Adrenal gland (tissue), 12 donors: ENCODE measurements around the gene HCFC1. TPM values are rescaled to one million over a fixed set of nuclear protein-coding genes. Genes with fewer than 3 reads are reported as not detected.

Experiments
- DNase-seq, 7 donors: peaks; one replicate each; pipeline ENCODE4 v3.0.0-alpha.2; 2019 to 2020
- H3K27ac ChIP-seq, 5 donors: fragments of 200-600 bp; sonication (generic) in 4 of 5; 1 replicate in 3 of 5; 2 replicates in 2 of 5; pipeline versions ENCODE4 v1.5.1 to v1.8.0; 2016 to 2020; ENCODE audit warnings: mild to moderate bottlenecking in 1 of 5
- H3K27me3 ChIP-seq: fragments of 200-600 bp; 2 replicates; pipeline ENCODE4 v1.8.0; 2021
- H3K36me3 ChIP-seq, 2 donors: fragments of 200-600 bp; replicated peaks in 1 of 2; 1 replicate in 1 of 2; 2 replicates in 1 of 2; pipeline versions ENCODE4 v1.5.1 to v1.8.0; 2018 to 2022
- H3K4me1 ChIP-seq, 2 donors: fragments of 200-600 bp; replicated peaks in 1 of 2; 1 replicate in 1 of 2; 2 replicates in 1 of 2; pipeline versions ENCODE4 v1.5.1 to v1.8.0; 2018 to 2021
- H3K4me3 ChIP-seq, 4 donors: fragments of 200-600 bp; sonication (generic) in 3 of 4; one replicate each; pipeline ENCODE4 v1.5.1; 2016 to 2018
- H3K9me3 ChIP-seq, 3 donors: fragments of 200-600 bp; sonication (generic) in 1 of 3; replicated peaks in 1 of 3; 1 replicate in 2 of 3; 2 replicates in 1 of 3; pipeline versions ENCODE4 v1.5.1 to v1.8.0; 2016 to 2021
- CTCF ChIP-seq, 6 experiments: fragments of 450-650 bp in 4 of 6; fragments of 200-600 bp in 2 of 6; sonication (generic) in 1 of 6; IDR thresholded peaks; 1 replicate in 5 of 6; 2 replicates in 1 of 6; pipeline versions ENCODE4 v1.5.1 to v1.8.0; 2016 to 2021; ENCODE audit warnings: antibody characterized with exemption in 6 of 6, mild to moderate bottlenecking in 2 of 6, moderate library complexity in 1 of 6
- POLR2A ChIP-seq, 2 donors: fragments of 450-650 bp; IDR thresholded peaks; one replicate each; pipeline ENCODE4 v1.6.1; 2017; ENCODE audit warnings: antibody characterized with exemption in 2 of 2, mild to moderate bottlenecking in 2 of 2, moderate library complexity in 1 of 2
- WGBS, 4 donors: extraction: QIAGEN DNeasy Blood & Tissue Kit in 2 of 4; methylation state at CpG; one replicate each; pipeline versions ENCODE4 v1.1.5 to v1.1.7; 2013 to 2017; 5-methylcytosine and 5-hydroxymethylcytosine counted together
- intact Hi-C, 2 donors: fragments of 100-400 bp; cut with DNase I; formaldehyde crosslinking; loops; one replicate each; pipeline versions ENCODE4 v1.14.1 to v1.15.0; 2022 to 2023
- polyA plus RNA-seq, 3 donors: library from polyadenylated mRNA; stranded (reverse); fragments of 200-250 nt in 2 of 3; fragments of 350-450 nt in 1 of 3; fragmentation: Illumina TruSeq in 1 of 3; extraction: RNeasy Lipid Tissue Mini Kit (QIAGEN cat#74804) in 1 of 3; gene quantifications; one replicate each; pipeline ENCODE4 v1.2.3, GENCODE V29; 2013 to 2014
- total RNA-seq, 9 donors: library from RNA; depleted of rRNA in 4 of 9; stranded (reverse); fragments of >200 nt in 4 of 9; fragments of 120-200 nt in 1 of 9; fragmentation: NEBNext Ultra II Directional in 1 of 9; extraction: Animal tissue kit (Norgen Biotek cat#: 25700) in 1 of 9; gene quantifications; one replicate each; pipeline versions ENCODE4 v1.1.0 to v1.2.4, GENCODE V29; 2013 to 2023
- donor health status: healthy with polysubstance abuse.
- donor health status: Bipolar disorder and iron deficiency.
- donor health status: DM: yes; HTN: yes; CAD: no.
- donor health status: DM: no; HTN: no; CAD: no.
- donor health status: DM: no; HTN: no; CAD: no.
- donor health status: DM: yes; HTN: yes; CAD: no.

HCFC1 gene
- total and polyA plus RNA-seq, 12 donors = 9.2 to 77.1 (median 54.0) TPM

- Histone ChIP-seq H3K9me3 (no peaks in the 10 kb centered on the region), H3K4me1 (peaks cover 15 to 44% of the 10 kb centered on the region in 2 donors), H3K36me3 (peaks cover 0 to 7% of the 10 kb centered on the region in 2 donors), H3K27me3 (no peaks in the 10 kb centered on the region), H3K27ac (peak overlapping the region in 2 of 5 donors; percentile 98), H3K4me3 (no peak overlapping the region)
- intact Hi-C loops = no loop called here
- DNase-seq = no peak
- no peak for TF ChIP-seq POLR2A (IDR thresholded peaks at IDR 0.05)
- 23 to 66% (median 53%) methylated on average over 3 to 9 of the region's 9 CpGs for WGBS, 4 donors
Observed at GRCh38 chrX:153968255-153968654, 3.4 kb downstream of the HCFC1 start.

DNA sequence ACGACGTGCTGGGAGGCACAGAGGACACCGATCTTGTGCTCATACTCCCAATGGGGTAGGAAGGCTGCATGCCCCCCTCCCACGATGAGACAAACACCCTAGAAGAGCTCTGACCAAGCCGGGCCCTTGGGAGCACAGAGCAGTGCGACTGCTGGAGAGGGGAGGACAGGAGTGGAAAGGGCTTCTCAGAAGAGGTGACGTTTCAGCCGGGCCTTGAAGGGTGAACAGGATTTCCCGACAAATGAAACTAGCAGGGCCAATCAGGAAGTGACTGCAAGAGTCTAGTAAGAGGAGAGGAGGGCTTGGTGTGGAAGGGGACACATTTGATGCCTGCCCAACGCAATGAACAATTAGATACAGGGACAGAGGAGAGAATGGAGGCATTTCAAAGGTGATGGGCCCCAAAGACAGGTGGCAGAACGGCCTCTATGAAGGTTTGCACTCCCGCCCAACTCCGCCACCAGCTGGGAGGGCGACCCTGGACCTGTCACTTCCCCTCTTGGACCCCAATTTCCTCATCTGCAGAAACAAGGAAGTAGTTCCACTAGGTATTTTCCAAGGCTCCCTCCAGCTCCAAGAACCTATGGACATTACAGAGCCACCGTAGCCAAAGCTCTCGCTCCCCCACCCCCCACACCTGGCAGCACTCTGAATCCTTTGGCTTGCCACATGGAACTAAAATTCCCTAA lies 3.9 kb downstream of the HCFC1 start:
- Histone ChIP-seq H3K36me3 (peaks cover 0 to 10% of the 10 kb centered on the region in 2 donors), H3K9me3 (no peaks in the 10 kb centered on the region), H3K4me1 (peaks cover 12 to 41% of the 10 kb centered on the region in 2 donors), H3K27ac (peak overlapping the region in 2 of 5 donors; percentile 98), H3K27me3 (no peaks in the 10 kb centered on the region), H3K4me3 (no peak overlapping the region)
- WGBS, 4 donors = 53 to 70% (median 64%) methylated on average over 12 to 16 of the region's 16 CpGs
- no peak for DNase-seq
- intact Hi-C loops = no loop called here
- TF ChIP-seq POLR2A (IDR thresholded peaks at IDR 0.05) (no peak), CTCF (IDR thresholded peaks at IDR 0.05) (no peak)

DNA sequence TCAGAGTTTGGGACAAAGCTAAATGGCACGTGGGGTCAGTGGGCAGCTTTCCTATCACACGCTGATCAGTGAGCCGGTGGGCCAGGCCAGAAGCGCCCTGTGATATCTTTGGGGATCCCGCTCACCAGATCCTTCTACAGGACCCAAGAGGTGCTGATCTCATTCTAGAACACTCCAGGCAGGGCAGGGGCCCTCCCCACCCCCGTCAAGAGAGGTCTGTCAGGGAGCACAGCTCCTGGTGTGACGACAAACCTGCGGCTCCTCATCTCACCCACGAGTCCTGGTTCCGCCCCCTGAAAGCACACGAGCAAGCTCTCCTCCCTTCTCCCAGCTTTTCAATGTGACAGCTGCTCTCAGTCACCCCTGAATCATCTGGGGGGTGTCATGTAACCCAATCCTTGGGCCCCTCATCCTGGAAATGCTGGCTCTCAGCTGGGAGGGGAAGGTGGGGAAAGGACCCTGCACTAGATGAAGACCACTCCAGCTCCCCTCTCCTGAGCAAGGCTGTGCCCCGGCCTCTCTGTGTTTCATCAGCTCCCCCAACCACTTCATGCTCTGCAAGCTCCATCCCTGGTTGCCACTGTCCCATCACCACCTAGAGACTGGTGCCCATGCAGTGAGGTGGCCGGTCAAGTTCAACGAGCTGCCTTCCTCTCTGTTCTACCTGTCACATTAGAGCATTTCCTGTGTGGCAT lies 4.6 kb downstream of the HCFC1 start:
- Histone ChIP-seq H3K4me3 (no peak overlapping the region), H3K27ac (peak overlapping the region in 3 of 5 donors; percentile 13 to 98 (median 98)), H3K27me3 (no peaks in the 10 kb centered on the region), H3K36me3 (peaks cover 0 to 17% of the 10 kb centered on the region in 2 donors), H3K4me1 (peaks cover 12 to 41% of the 10 kb centered on the region in 2 donors), H3K9me3 (no peaks in the 10 kb centered on the region)
- TF ChIP-seq CTCF (IDR thresholded peaks at IDR 0.05) (no peak), POLR2A (IDR thresholded peaks at IDR 0.05) (no peak)
- intact Hi-C loops = no loop called here
- 46 to 82% (median 68%) methylated on average over 3 to 14 of the region's 14 CpGs for WGBS, 4 donors
- DNase-seq = no peak

DNA sequence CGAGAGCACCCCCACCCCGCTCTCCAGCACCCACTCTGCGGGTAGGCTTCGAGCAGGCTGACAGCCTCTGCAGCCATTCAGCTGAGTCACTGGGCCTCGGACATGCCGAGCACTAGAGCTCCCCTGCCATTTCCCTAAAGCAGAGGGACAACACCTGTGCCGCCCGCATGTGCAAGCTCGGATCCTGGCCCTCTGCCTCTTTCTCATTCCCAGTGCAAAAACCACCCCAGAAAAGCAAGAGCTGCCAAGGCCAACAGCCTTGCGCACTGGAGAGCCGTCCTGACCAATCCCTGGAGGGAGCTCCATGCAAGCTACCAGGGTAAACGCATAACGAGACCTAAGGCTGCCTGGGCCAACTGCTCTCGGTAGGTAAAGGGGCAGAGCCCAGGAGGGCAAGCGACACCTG lies 5.3 kb downstream of the HCFC1 start:
- intact Hi-C loops = no loop called here
- no peaks in the 10 kb centered on the region for H3K9me3 ChIP-seq
- H3K4me1 ChIP-seq = peaks cover 12 to 41% of the 10 kb centered on the region in 2 donors
- H3K27ac ChIP-seq = peak overlapping the region in 3 of 5 donors; percentile 13 to 98 (median 98)
- no peak for TF ChIP-seq CTCF (IDR thresholded peaks at IDR 0.05)
- TF ChIP-seq POLR2A (IDR thresholded peaks at IDR 0.05) = peak in 1 of 2 donors; percentile 30
- WGBS, 4 donors = 39 to 87% (median 74%) methylated on average over 2 to 15 of the region's 15 CpGs
- no peaks in the 10 kb centered on the region for H3K27me3 ChIP-seq
- peak in 6 of 7 donors; percentile 72 to 84 (median 77) for DNase-seq
- H3K4me3 ChIP-seq = no peak overlapping the region
- H3K36me3 ChIP-seq = peaks cover 0 to 24% of the 10 kb centered on the region in 2 donors
